HepG2 (cell line): ENCODE results near the gene TP53BP2. TPM values are rescaled to one million over a fixed set of nuclear protein-coding genes. Genes with fewer than 3 reads are reported as not detected.

ENCODE experiments used
- ATAC-seq: fragments of 200-7000 bp; cut with Tn5 transposase; 3 replicates; pipeline ENCODE4 v1.9.1; 2020; ENCODE audit warnings: mild to moderate bottlenecking, moderate library complexity
- BruUV-seq: library from RNA; stranded (reverse); fragments of 400-500 nt; replicated peaks from 2 replicates; lab custom pipeline; 2021; lab: Mats Ljungman, UMichigan
- CTCF ChIA-PET: fragments of 300-600 bp; formaldehyde crosslinking; extraction: SDS; loops from one replicate; lab custom pipeline; 2021; ENCODE audit warnings: low total read pairs, inconsistent platforms, low intra/inter-chr PET ratio; lab: Yijun Ruan, JAX
- POLR2A ChIA-PET: fragments of 350-600 bp; sonication (Branson Sonifier 250); formaldehyde crosslinking; loops from one replicate; lab custom pipeline; 2020; ENCODE audit warnings: antibody characterized with exemption, inconsistent platforms; lab: Yijun Ruan, JAX
- DNase-seq: peaks from one replicate; pipeline ENCODE4 v3.0.0-alpha.2; 2015; ENCODE audit warnings: low spot score
- FAIRE-seq: peaks from 3 replicates; lab custom pipeline; 2011; peaks lifted over from hg19 to GRCh38; lab: Jason Lieb, UNC
- H2AFZ ChIP-seq: one replicate; pipeline ENCODE4 v1.6.1; 2011; ENCODE audit warnings: low read length, inconsistent platforms
- H3K27ac ChIP-seq: fragments of 300-600 bp; 3 replicates; pipeline ENCODE4 v1.8.0; 2011; ENCODE audit warnings: mixed run types, mild to moderate bottlenecking, mixed read lengths, low read length, inconsistent platforms; ENCODE audit not compliant: insufficient read depth; ENCODE audit errors: extremely low read length
- H3K27me3 ChIP-seq, 2 experiments: fragments of 200-600 bp in 1 of 2; 2 replicates in 1 of 2; 3 replicates in 1 of 2; pipeline versions ENCODE4 v1.6.0 to v1.8.0; 2011; ENCODE audit warnings: low read length in 2 of 2, mild to moderate bottlenecking in 2 of 2, moderate library complexity in 2 of 2, inconsistent platforms in 1 of 2; ENCODE audit not compliant: insufficient read depth in 2 of 2, control insufficient read depth in 1 of 2
- H3K36me3 ChIP-seq, 2 experiments: fragments of 200-600 bp in 1 of 2; replicated peaks in 1 of 2; 2 replicates in 1 of 2; 3 replicates in 1 of 2; pipeline versions ENCODE4 v1.5.1 to v1.8.0; 2011; ENCODE audit warnings: low read length in 2 of 2, inconsistent platforms in 1 of 2; ENCODE audit not compliant: insufficient read depth in 2 of 2, control insufficient read depth in 1 of 2
- H3K4me1 ChIP-seq: 2 replicates; pipeline ENCODE4 v1.5.1; 2012; ENCODE audit warnings: low read length, inconsistent platforms; ENCODE audit not compliant: insufficient read depth
- H3K4me2 ChIP-seq: 2 replicates; pipeline ENCODE4 v1.6.0; 2011; ENCODE audit warnings: low read depth, low read length, inconsistent platforms
- H3K4me3 ChIP-seq, 3 experiments: fragments of 200-600 bp in 1 of 3; sonication (generic), shearing (Covaris generic) in 1 of 3; replicated peaks in 1 of 3; 2 replicates each; pipeline ENCODE4 v1.5.1; 2011 to 2016; ENCODE audit warnings: low read length in 3 of 3, inconsistent platforms in 2 of 3, low read depth in 2 of 3, mild to moderate bottlenecking in 2 of 3, control low read depth in 1 of 3, mixed read lengths in 1 of 3; ENCODE audit not compliant: insufficient read depth in 1 of 3
- H3K79me2 ChIP-seq: one replicate; pipeline ENCODE4 v1.6.1; 2011; ENCODE audit warnings: low read length, inconsistent platforms; ENCODE audit not compliant: insufficient read depth
- H3K9ac ChIP-seq: 2 replicates; pipeline ENCODE4 v1.6.0; 2011; ENCODE audit warnings: mild to moderate bottlenecking, low read depth, low read length, inconsistent platforms; ENCODE audit not compliant: insufficient read depth
- H3K9me3 ChIP-seq: 2 replicates; pipeline ENCODE4 v1.5.1; 2012; ENCODE audit warnings: mild to moderate bottlenecking, low read length
- H4K20me1 ChIP-seq: 2 replicates; pipeline ENCODE4 v1.6.0; 2011; ENCODE audit warnings: inconsistent platforms, mild to moderate bottlenecking, low read length, moderate library complexity; ENCODE audit not compliant: insufficient read depth
- ARNT2 ChIP-seq: sonication (generic); formaldehyde crosslinking; IDR thresholded peaks from 2 replicates; pipeline ENCODE4 v1.8.0; 2022; ENCODE audit warnings: mild to moderate bottlenecking, low read depth, missing genetic modification reagents, moderate library complexity
- KAT8 ChIP-seq: IDR thresholded peaks from 2 replicates; pipeline ENCODE4 v1.6.1; 2016; ENCODE audit warnings: missing genetic modification reagents, missing compliant biosample characterization
- KDM3A ChIP-seq: IDR thresholded peaks from 2 replicates; pipeline ENCODE4 v1.6.1; 2018; ENCODE audit warnings: low read depth, missing compliant biosample characterization
- KLF11 ChIP-seq: IDR thresholded peaks from 2 replicates; pipeline ENCODE4 v1.6.1; 2016; ENCODE audit warnings: missing compliant biosample characterization
- NR2F2 ChIP-seq: IDR thresholded peaks from 2 replicates; pipeline ENCODE4 v1.6.1; 2012; ENCODE audit warnings: low read depth, inconsistent platforms, borderline replicate concordance
- SMAD3 ChIP-seq: sonication (generic); formaldehyde crosslinking; IDR thresholded peaks from 2 replicates; pipeline ENCODE4 v1.4.0; 2020; ENCODE audit warnings: missing genetic modification reagents
- ZFP36 ChIP-seq: fragments of 150-350 bp; IDR thresholded peaks from 2 replicates; pipeline ENCODE4 v1.6.1; 2018; ENCODE audit warnings: borderline replicate concordance, low read length, low read depth; ENCODE audit not compliant: partially characterized antibody
- ZNF20 ChIP-seq: sonication (generic); formaldehyde crosslinking; IDR thresholded peaks from 2 replicates; pipeline ENCODE4 v1.4.0; 2020; ENCODE audit warnings: mild to moderate bottlenecking, moderate library complexity, missing genetic modification reagents
- ZNF207 ChIP-seq: fragments of 450-650 bp; IDR thresholded peaks from 2 replicates; pipeline ENCODE4 v1.6.1; 2016; ENCODE audit warnings: antibody characterized with exemption, borderline replicate concordance
- ZNF431 ChIP-seq: sonication (generic); formaldehyde crosslinking; IDR thresholded peaks from 2 replicates; pipeline ENCODE4 v1.9.0; 2022; ENCODE audit warnings: missing genetic modification reagents, low read depth, mild to moderate bottlenecking, borderline replicate concordance
- ZNF670 ChIP-seq: sonication (generic); formaldehyde crosslinking; IDR thresholded peaks from 2 replicates; pipeline ENCODE4 v1.8.0; 2022; ENCODE audit warnings: mild to moderate bottlenecking, missing genetic modification reagents, borderline replicate concordance
- ZSCAN22 ChIP-seq: sonication (generic); formaldehyde crosslinking; IDR thresholded peaks from 2 replicates; pipeline ENCODE4 v1.4.0; 2020; ENCODE audit warnings: mild to moderate bottlenecking, missing genetic modification reagents
- ZSCAN30 ChIP-seq: sonication (generic); formaldehyde crosslinking; IDR thresholded peaks from 2 replicates; pipeline ENCODE4 v1.5.0; 2020; ENCODE audit warnings: mild to moderate bottlenecking, missing genetic modification reagents
- WGBS: methylation state at CpG from one replicate; pipeline ENCODE4 v1.1.6; 2017; ENCODE audit warnings: low lambda C conversion rate; 5-methylcytosine and 5-hydroxymethylcytosine counted together
- in situ Hi-C: cut with HindIII; loops from 2 replicates; pipeline ENCODE4 v1.10.0; 2017; ENCODE audit warnings: low pct_unique_long_range_greater_than_20kb; ENCODE audit not compliant: extremely low pct_ligation_motif_present
- intact Hi-C: fragments of 100-400 bp; cut with micrococcal nuclease; formaldehyde crosslinking; loops from one replicate; pipeline ENCODE4 v1.10.0; 2022; ENCODE audit not compliant: unreplicated experiment
- polyA plus RNA-seq, 8 experiments: library from polyadenylated mRNA; depleted of rRNA in 3 of 8; stranded (reverse) in 7 of 8; unstranded in 1 of 8; fragments of >200 nt; fragmentation: Illumina TruSeq in 4 of 8; extraction: Trizol in 4 of 8; gene quantifications; 2 replicates each; pipeline versions ENCODE4 v1.2.1 to v1.2.3, GENCODE V29; 2011 to 2016; ENCODE audit warnings: low read depth in 4 of 8, missing spikeins in 1 of 8, mixed read lengths in 1 of 8; ENCODE audit not compliant: insufficient read depth in 1 of 8
- total RNA-seq, 5 experiments: library from RNA; depleted of rRNA; stranded (reverse); fragments of >200 nt; fragmentation: Illumina TruSeq; extraction: Trizol; gene quantifications; 2 replicates each; pipeline ENCODE4 v1.2.3, GENCODE V29; 2016; ENCODE audit warnings: low read depth in 1 of 5
- TF ChIP-seq, protein P1 (sequence below): sonication (generic); formaldehyde crosslinking; IDR thresholded peaks from 2 replicates; pipeline ENCODE4 v1.5.0; 2020; ENCODE audit warnings: missing genetic modification reagents
- TF ChIP-seq, protein P2 (sequence below): sonication (generic); formaldehyde crosslinking; conservative IDR thresholded peaks from 2 replicates; pipeline ENCODE4 v1.4.0; 2020; ENCODE audit warnings: missing genetic modification reagents
- TF ChIP-seq, protein P3 (sequence below): sonication (generic); formaldehyde crosslinking; conservative IDR thresholded peaks from 2 replicates; pipeline ENCODE4 v1.4.0; 2020; ENCODE audit warnings: mild to moderate bottlenecking, missing genetic modification reagents, moderate library complexity

The TP53BP2 gene
- total and polyA plus RNA-seq, 2 of the 13 experiments (the other 11 are each of a cell fraction or from before 2014, with no cell fraction given), result 10.0 to 14.0 TPM

DNA sequence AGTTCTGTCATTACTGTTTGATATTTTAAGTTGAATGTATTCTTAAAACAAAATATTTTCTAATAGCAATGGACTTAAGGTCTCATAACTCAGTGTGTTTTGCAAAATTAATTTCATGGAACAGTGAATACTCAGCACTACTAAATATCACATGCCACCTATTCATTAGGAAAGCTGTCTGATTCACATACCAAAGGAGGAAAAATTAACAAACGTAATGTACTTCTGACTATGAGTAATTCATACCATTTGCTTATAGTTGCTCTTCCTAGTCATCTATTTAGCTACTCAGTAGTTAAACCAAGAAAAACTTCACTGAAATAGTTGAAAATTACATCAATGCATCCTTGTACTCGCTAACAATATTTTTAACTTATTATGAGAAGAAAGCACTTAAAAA, 35.2 kb downstream of the TP53BP2 start:
- Histone ChIP-seq H2AFZ (no peak overlapping the region), H3K4me2 (no peak overlapping the region), H4K20me1 (no peaks in the 10 kb centered on the region), H3K9ac (no peak overlapping the region), H3K27ac (no peak overlapping the region), H3K9me3 (peaks cover 5% of the 10 kb centered on the region)
- WGBS, result 86% methylated on average over 2 of the region's 2 CpGs
- ChIA-PET CTCF (no interaction called here), POLR2A (interaction anchor here (0.6 kb wide), 1 partner anchor 134 kb away, joined by 6 read pairs; no protein-coding TSS in a partner anchor)
- BruUV-seq, result no TSS peak
- ATAC-seq, result no peak
- in situ Hi-C loops, result no loop called here
- no peak for TF ChIP-seq KLF11 (CRISPR knock-in tag)
- no peak for TF ChIP-seq ZNF670 (CRISPR knock-in tag)
- TF ChIP-seq KAT8 (CRISPR knock-in tag), result no peak
- TF ChIP-seq ZSCAN30 (CRISPR knock-in tag), result no peak
- TF ChIP-seq, protein P1, sequence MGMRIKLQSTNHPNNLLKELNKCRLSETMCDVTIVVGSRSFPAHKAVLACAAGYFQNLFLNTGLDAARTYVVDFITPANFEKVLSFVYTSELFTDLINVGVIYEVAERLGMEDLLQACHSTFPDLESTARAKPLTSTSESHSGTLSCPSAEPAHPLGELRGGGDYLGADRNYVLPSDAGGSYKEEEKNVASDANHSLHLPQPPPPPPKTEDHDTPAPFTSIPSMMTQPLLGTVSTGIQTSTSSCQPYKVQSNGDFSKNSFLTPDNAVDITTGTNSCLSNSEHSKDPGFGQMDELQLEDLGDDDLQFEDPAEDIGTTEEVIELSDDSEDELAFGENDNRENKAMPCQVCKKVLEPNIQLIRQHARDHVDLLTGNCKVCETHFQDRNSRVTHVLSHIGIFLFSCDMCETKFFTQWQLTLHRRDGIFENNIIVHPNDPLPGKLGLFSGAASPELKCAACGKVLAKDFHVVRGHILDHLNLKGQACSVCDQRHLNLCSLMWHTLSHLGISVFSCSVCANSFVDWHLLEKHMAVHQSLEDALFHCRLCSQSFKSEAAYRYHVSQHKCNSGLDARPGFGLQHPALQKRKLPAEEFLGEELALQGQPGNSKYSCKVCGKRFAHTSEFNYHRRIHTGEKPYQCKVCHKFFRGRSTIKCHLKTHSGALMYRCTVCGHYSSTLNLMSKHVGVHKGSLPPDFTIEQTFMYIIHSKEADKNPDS, result no peak
- TF ChIP-seq ZSCAN22 (CRISPR knock-in tag), result no peak
- TF ChIP-seq NR2F2, result no peak
- TF ChIP-seq SMAD3 (CRISPR knock-in tag), result no peak
- TF ChIP-seq ZNF20 (CRISPR knock-in tag), result no peak
- no peak for TF ChIP-seq ZNF207
- TF ChIP-seq, protein P2, sequence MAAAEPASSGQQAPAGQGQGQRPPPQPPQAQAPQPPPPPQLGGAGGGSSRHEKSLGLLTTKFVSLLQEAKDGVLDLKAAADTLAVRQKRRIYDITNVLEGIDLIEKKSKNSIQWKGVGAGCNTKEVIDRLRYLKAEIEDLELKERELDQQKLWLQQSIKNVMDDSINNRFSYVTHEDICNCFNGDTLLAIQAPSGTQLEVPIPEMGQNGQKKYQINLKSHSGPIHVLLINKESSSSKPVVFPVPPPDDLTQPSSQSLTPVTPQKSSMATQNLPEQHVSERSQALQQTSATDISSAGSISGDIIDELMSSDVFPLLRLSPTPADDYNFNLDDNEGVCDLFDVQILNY (CRISPR knock-in tag), result no peak
- TF ChIP-seq, protein P3, sequence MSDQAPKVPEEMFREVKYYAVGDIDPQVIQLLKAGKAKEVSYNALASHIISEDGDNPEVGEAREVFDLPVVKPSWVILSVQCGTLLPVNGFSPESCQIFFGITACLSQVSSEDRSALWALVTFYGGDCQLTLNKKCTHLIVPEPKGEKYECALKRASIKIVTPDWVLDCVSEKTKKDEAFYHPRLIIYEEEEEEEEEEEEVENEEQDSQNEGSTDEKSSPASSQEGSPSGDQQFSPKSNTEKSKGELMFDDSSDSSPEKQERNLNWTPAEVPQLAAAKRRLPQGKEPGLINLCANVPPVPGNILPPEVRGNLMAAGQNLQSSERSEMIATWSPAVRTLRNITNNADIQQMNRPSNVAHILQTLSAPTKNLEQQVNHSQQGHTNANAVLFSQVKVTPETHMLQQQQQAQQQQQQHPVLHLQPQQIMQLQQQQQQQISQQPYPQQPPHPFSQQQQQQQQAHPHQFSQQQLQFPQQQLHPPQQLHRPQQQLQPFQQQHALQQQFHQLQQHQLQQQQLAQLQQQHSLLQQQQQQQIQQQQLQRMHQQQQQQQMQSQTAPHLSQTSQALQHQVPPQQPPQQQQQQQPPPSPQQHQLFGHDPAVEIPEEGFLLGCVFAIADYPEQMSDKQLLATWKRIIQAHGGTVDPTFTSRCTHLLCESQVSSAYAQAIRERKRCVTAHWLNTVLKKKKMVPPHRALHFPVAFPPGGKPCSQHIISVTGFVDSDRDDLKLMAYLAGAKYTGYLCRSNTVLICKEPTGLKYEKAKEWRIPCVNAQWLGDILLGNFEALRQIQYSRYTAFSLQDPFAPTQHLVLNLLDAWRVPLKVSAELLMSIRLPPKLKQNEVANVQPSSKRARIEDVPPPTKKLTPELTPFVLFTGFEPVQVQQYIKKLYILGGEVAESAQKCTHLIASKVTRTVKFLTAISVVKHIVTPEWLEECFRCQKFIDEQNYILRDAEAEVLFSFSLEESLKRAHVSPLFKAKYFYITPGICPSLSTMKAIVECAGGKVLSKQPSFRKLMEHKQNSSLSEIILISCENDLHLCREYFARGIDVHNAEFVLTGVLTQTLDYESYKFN (CRISPR knock-in tag), result no peak
- no peak for TF ChIP-seq ZNF431 (CRISPR knock-in tag)
- TF ChIP-seq ARNT2 (CRISPR knock-in tag), result no peak
- no peak for TF ChIP-seq KDM3A
- no peak for TF ChIP-seq ZFP36
- TF ChIP-seq, all 625 proteins: peak for 0
- no peak for DNase-seq
- Histone ChIP-seq H3K79me2 (no peaks in the 10 kb centered on the region), H3K4me3 (no peak overlapping the region), H3K4me1 (peaks cover 8% of the 10 kb centered on the region; the same call in 1 of the 2 replicates), H3K36me3 (peaks cover 3 to 40% of the 10 kb centered on the region in 2 experiments; a peak in 4 of 5 replicates), H3K27me3 (no peaks in the 10 kb centered on the region)
- FAIRE-seq, result no peak
- intact Hi-C loops, result loop anchor here (2.0 kb wide), 1 partner anchor 36 kb away; no protein-coding TSS in a partner anchor
